GM20431 (cell line): Measurements from ENCODE around the gene SREBF2.
"Not testable (repeated sequence)": the region's sequence is repeated elsewhere in the genome, so short reads cannot be mapped to it uniquely, and the experiment has no call there.

Experiments used
- in situ Hi-C: fragments of 300-500 bp; cut with MseI, MboI; formaldehyde crosslinking; loops from one replicate; pipeline ENCODE4 v1.15.0; 2020; ENCODE audit warnings: low sequenced_read_pairs; ENCODE audit not compliant: unreplicated experiment

Gene SREBF2

GRCh38 chr22:41935509-41935908 is 102.6 kb downstream of the SREBF2 start:
- in situ Hi-C loops: no loop called here

GRCh38 chr22:41936894-41937169 is 103.9 kb downstream of the SREBF2 start:
- in situ Hi-C loops: no loop called here

- in situ Hi-C loops: no loop called here
These were observed 107.3 kb downstream of the SREBF2 start for GRCh38 chr22:41939981-41940831.

- in situ Hi-C loops: no loop called here
These were observed 108.2 kb downstream of the SREBF2 start for GRCh38 chr22:41940832-41941765.

GRCh38 chr22:41943661-41944209 is 110.8 kb downstream of the SREBF2 start:
- in situ Hi-C loops: no loop called here

- in situ Hi-C loops: no loop called here
These were observed 113.9 kb downstream of the SREBF2 start, which contains the start of gene CENPM for GRCh38 chr22:41946629-41947423. CENPM (minus strand) TSS chr22:41947152; CDS start chr22:41947076, 76 bp downstream.

- in situ Hi-C loops: no loop called here
These were observed 114.6 kb downstream of the SREBF2 start for GRCh38 chr22:41947424-41948080.

GRCh38 chr22:41948142-41948541 is 115.2 kb downstream of the SREBF2 start:
- in situ Hi-C loops: no loop called here

- in situ Hi-C loops: not testable (repeated sequence)
These were observed 116.0 kb downstream of the SREBF2 start for GRCh38 chr22:41948928-41949296.

- in situ Hi-C loops: no loop called here
These were observed 116.5 kb downstream of the SREBF2 start for GRCh38 chr22:41949297-41949965.

GRCh38 chr22:41951898-41952474 is 119.1 kb downstream of the SREBF2 start, which contains the start of gene SMIM45:
SMIM45 (plus strand) TSS chr22:41952150.
- in situ Hi-C loops: loop anchor here (25.0 kb wide), 1 partner anchor 485 kb away; the partner anchor contains the start of gene NFAM1

- in situ Hi-C loops: loop anchor here (25.0 kb wide), 1 partner anchor 485 kb away; the partner anchor contains the start of gene NFAM1
These were observed 119.8 kb downstream of the SREBF2 start for GRCh38 chr22:41952713-41953112.
